GM21515 (cell line): Measurements from ENCODE around the gene GOLGA8A.
"Not testable (repeated sequence)": the region's sequence is repeated elsewhere in the genome, so short reads cannot be mapped to it uniquely, and the experiment has no call there.

Experiments used
- ATAC-seq: cut with Tn5 transposase; IDR thresholded peaks from one replicate; pipeline ENCODE4 v1.9.1; 2021; ENCODE audit not compliant: unreplicated experiment

GOLGA8A gene

GRCh38 chr15:34437687-34438086 lies at the start of gene GOLGA8A:
Gene GOLGA8A, minus strand, starts transcription at chr15:34437808. Its CDS starts 48,117 bp downstream, at chr15:34389691.
- peak; percentile 71 for ATAC-seq

DNA sequence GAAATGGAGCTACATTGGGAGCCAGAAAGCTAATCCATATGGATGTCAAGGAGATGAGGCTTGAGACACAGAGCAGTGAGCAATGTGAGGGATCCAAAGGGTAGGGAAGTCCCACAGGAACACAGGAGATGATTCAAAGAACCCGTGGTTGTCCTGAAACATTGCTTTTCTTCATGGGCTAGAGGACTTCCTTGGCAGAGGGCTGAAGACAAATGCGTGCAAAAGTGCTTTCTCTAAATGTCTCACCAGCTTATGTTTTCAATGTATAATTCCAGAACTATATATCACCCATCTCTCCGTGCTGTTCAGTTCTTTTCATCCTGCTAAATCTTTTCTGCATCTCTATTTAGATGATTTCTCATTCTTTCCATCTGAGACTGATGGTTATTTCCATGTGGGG lies 46.0 kb upstream of the GOLGA8A start:
- no peak for ATAC-seq

GRCh38 chr15:34481370-34481769 lies 43.8 kb upstream of the GOLGA8A start:
- no peak for ATAC-seq

GRCh38 chr15:34473840-34474239 lies 36.2 kb upstream of the GOLGA8A start:
- no peak for ATAC-seq

DNA sequence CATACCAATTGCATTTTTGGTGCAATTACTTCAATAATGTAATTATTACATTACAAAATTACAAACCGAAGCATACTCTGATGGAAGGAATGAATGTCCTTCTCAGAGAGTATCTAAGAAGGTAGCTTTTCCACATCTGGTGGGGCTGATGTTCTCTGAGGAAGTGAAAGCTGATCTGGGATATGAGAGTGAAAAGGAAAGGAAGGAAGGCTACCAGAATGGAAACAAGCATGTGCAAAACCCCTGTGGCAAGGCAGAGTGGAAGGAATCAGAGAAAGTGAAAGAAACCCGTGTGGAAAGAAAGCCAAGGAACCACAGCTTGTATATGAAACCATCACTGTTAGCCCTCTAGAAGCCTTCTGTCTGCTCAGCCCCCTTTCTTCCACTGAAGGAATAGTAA lies 35.3 kb upstream of the GOLGA8A start:
- no peak for ATAC-seq

DNA sequence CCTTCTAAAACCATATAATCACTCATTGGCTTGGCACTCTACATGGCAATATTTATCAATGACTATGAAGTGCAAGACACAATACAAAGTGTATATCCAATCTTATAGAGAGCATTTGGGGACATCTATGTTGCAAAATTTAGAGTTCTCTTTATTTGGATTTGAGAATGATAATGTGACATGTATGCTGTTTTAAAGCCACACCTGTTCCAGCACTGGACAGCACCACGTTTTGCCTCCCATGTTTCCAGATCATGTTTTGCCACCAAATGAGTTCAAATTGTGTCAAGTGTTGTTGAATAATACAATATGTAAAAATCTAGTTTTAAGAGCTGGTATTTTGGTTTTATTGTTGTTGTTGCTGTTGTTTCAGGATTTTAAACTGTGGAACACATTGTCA lies 33.3 kb upstream of the GOLGA8A start:
- ATAC-seq = no peak

DNA sequence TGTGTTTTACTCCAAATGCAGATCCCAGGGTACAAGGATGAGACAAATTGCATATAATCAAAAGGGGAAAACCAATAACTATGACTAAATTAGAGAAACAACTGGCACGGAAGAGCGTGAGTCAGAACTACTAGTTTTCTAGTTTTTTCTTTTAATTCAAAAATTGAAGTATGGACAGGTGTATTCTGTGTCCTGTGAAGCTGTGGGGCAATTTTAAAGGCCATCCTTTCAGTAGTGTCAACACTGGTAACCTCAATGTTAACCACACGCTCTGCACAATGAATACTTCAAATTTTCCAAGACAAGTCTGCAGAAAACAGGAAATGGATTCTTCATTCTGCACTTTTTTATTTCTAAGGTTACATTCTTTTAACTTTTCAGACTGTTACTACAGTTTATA lies 32.5 kb upstream of the GOLGA8A start:
- ATAC-seq = no peak

- ATAC-seq = no peak
Measured at GRCh38 chr15:34461730-34462129, 24.1 kb upstream of the GOLGA8A start.

GRCh38 chr15:34460451-34460850 lies 22.8 kb upstream of the GOLGA8A start:
- no peak for ATAC-seq

- no peak for ATAC-seq
Measured at GRCh38 chr15:34456658-34457057, 19.1 kb upstream of the GOLGA8A start.

GRCh38 chr15:34442891-34443290 lies 5.3 kb upstream of the GOLGA8A start:
- no peak for ATAC-seq

DNA sequence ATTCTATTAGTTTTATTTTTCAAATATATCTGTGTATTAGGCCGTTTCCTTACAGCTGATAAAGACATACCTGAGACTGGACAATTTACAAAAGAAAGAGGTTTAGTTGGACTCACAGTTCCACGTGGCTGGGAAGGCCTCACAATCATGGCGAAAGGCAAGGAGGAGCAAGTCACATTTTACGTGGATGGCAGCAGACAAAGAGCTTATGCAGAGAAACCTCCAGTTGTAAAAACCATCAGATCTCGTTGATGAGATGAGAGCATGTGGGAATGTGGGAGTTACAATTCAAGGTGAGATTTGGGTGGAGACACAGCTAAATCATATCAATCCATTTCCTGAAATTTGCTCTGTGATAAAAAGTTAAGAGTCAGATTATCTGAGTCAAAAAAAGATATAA lies 2.3 kb upstream of the GOLGA8A start:
- ATAC-seq = no peak

- peak; percentile 68 for ATAC-seq
Measured at GRCh38 chr15:34436956-34437442, 609 bp downstream of the GOLGA8A start.

- peak; percentile 30 for ATAC-seq
Measured at GRCh38 chr15:34436126-34436955, 1.3 kb downstream of the GOLGA8A start.

DNA sequence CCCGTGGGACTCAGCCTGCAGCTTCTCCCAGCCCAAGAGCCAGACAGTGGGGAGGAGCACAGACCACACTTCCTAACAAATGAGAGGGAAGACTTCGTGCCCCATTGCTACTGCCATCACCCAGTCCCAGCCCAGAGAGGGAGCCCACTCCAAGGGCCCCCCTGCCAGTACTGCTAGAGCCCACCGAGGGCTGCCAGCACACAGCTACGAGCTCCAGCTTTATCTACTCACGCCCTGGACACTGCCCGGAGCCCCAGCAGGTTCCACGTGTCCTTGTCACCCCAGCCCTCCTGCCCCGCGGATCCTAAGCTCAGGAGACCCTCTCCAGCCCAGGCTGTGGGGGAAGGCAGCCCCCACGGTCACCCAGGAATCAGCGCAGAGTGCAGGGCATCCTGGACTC lies 1.9 kb downstream of the GOLGA8A start:
- ATAC-seq = no peak

GRCh38 chr15:34434627-34435305 lies 2.8 kb downstream of the GOLGA8A start:
- ATAC-seq = no peak

GRCh38 chr15:34433956-34434626 lies 3.5 kb downstream of the GOLGA8A start:
- ATAC-seq = not testable (repeated sequence)

- ATAC-seq = not testable (repeated sequence)
Measured at GRCh38 chr15:34430642-34431041, 7.0 kb downstream of the GOLGA8A start.

GRCh38 chr15:34423425-34424090 lies 14.1 kb downstream of the GOLGA8A start:
- ATAC-seq = not testable (repeated sequence)

DNA sequence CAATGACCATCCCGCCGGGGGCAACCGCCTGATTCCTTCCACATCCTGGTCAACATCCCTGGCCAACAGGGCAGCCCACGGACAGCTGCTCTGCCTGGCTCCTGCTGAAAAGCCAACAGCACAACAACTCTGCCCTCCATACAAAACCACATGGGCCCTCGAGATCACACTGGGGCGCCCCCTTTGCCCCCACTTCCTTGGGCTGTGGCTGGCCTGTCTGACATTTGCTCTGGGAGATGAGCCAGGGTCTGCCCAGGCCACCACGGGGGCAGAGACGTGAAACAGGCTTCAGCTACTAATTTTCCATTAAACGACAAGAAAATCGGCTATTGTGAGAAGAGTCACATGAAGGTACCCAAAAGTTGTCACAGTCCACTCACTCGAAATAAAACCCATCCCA lies 16.7 kb downstream of the GOLGA8A start:
- ATAC-seq = not testable (repeated sequence)

- ATAC-seq = not testable (repeated sequence)
Measured at GRCh38 chr15:34418435-34418834, 19.2 kb downstream of the GOLGA8A start.
